ENCODE results near the gene IDI1. TPM values are rescaled to one million over a fixed set of nuclear protein-coding genes. Genes with fewer than 3 reads are reported as not detected.

The IDI1 gene
- total RNA-seq, 3 donors from 2014 or later: 26.2 to 48.4 (median 45.1) TPM

DNA sequence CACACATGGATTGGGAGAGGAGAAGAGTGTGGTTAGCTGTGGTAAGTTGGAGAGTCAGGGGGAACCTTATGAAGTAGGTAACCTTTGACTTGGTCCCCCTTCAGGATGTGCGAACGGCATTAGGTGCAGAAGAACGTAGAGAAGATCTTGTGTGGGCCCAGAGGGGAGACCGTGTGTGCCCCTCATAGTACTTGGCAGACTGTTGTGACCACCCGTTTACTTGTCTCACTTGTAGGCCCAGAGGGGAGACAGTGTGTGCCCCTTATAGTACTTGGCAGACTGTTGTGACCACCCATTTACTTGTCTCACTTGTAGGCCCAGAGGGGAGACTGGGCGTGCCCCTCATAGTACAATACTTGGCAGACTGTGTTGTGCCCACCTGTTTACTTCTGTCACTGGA is 58.1 kb downstream of the IDI1 start:
- no peak for TF ChIP-seq POLR2AphosphoS5 (IDR thresholded peaks at IDR 0.05)
- TF ChIP-seq POLR2A (IDR thresholded peaks at IDR 0.05): no peak
- TF ChIP-seq, protein P1, sequence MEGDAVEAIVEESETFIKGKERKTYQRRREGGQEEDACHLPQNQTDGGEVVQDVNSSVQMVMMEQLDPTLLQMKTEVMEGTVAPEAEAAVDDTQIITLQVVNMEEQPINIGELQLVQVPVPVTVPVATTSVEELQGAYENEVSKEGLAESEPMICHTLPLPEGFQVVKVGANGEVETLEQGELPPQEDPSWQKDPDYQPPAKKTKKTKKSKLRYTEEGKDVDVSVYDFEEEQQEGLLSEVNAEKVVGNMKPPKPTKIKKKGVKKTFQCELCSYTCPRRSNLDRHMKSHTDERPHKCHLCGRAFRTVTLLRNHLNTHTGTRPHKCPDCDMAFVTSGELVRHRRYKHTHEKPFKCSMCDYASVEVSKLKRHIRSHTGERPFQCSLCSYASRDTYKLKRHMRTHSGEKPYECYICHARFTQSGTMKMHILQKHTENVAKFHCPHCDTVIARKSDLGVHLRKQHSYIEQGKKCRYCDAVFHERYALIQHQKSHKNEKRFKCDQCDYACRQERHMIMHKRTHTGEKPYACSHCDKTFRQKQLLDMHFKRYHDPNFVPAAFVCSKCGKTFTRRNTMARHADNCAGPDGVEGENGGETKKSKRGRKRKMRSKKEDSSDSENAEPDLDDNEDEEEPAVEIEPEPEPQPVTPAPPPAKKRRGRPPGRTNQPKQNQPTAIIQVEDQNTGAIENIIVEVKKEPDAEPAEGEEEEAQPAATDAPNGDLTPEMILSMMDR (IDR thresholded peaks at IDR 0.05): no peak
- DNase-seq (ENCODE audit: low spot score in 2 of 2): no peak
- intact Hi-C loops (cut with DNase I; ENCODE audit: low total_unique reads): no loop called here
- no peaks in the 10 kb centered on the region for H3K9me3 ChIP-seq
- no peaks in the 10 kb centered on the region for H3K36me3 ChIP-seq
- no peaks in the 10 kb centered on the region for H3K27me3 ChIP-seq
- H3K4me3 ChIP-seq: no peak overlapping the region
- H3K27ac ChIP-seq: no peak overlapping the region
- peaks cover 0 to 7% of the 10 kb centered on the region in 2 donors for H3K4me1 ChIP-seq

Other genes with a start within 250 kb of the IDI1 start
- gene LARP4B, start 117.4 kb downstream of the IDI1 start, total RNA-seq: 10 to 100 TPM; 47.5 to 70.8 (median 68.5) TPM
- 10 to 100 TPM; 32.6 to 51.2 (median 50.8) TPM for gene GTPBP4, start 60.7 kb downstream of the IDI1 start, total RNA-seq
- gene IDI2, start 23.3 kb downstream of the IDI1 start, total RNA-seq: not detected
- gene WDR37, start 7.3 kb upstream of the IDI1 start, total RNA-seq: 10 to 100 TPM; 13.9 to 18.0 (median 14.4) TPM